Pons (tissue), 1 donor: ENCODE results near the gene SMIM23.

Experiments
- DNase-seq: peaks from one replicate; pipeline ENCODE4 v3.0.0-alpha.2; 2016; ENCODE audit warnings: low spot score

SMIM23 gene

GRCh38 chr5:171785517-171785916 is at the start of gene SMIM23:
Gene SMIM23, plus strand, starts transcription at chr5:171785817. Its CDS starts 55 bp downstream, at chr5:171785872.
- DNase-seq, result no peak

DNA sequence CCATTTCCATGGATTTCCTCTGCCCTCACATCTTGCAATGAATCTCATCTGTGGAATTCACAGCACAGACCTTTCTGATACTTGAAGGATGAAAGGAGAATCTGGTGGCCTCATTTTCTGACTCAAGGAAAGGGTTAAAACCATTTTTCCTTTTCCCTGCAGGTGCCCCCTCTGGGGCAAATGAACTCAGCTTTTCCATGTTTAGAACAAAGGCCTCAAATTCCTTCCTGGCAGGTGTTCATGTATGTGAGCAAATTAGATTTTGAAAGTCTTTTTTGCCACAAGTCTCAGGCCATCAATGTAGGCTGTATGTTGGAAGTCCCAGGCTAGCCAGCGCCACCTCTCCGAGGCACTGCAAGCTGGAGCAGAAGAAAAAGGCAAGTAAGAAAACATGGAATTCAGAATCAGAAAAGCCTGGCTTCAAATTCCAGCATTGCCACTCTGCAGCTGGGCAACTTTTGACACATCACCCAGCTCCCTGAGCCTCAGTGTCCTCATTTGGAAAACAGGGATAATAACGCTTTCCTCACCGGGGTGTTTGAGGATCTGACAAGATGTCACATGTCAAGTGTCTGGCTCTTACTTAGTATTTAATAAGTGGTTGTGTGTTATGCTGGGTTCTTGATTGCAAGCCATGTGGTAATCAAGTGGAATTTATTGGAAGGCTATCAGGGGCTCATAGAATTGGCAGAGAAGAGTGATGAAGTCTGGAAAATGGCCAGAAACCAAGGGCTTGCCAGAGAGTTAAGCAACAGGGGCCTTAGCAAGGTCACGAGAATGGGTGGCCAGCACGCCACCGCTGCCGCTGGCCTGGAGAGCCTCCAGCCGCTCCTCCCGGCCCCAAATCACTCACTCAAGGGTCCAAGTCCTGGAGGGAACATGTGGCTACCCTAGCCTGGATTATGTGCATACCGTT is 48.4 kb upstream of the SMIM23 start:
- DNase-seq, result no peak

- DNase-seq, result no peak
These were observed 47.1 kb upstream of the SMIM23 start for GRCh38 chr5:171738501-171738900.

DNA sequence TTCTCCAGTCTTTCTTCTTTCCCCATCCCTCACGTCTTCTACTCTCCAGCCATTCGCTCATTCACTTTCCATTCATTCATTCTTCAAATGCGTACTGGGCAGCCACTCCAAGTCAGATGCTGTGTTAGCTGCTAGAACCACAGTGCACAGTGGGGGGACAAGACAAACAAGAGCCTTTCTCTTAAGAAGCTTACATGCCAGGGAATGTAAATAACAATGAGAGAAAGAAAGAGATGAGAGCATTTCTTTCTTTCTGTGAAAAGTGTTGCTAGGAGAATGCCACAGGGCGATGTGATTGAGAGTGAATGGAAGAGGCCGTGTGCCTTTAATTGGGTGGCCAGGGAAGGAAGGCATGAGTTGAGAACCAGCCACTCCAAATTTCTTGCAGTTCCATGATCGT is 46.3 kb upstream of the SMIM23 start:
- no peak for DNase-seq

GRCh38 chr5:171743436-171744076 is 42.1 kb upstream of the SMIM23 start:
- no peak for DNase-seq

- DNase-seq, result no peak
These were observed 41.4 kb upstream of the SMIM23 start for GRCh38 chr5:171744264-171744663.

DNA sequence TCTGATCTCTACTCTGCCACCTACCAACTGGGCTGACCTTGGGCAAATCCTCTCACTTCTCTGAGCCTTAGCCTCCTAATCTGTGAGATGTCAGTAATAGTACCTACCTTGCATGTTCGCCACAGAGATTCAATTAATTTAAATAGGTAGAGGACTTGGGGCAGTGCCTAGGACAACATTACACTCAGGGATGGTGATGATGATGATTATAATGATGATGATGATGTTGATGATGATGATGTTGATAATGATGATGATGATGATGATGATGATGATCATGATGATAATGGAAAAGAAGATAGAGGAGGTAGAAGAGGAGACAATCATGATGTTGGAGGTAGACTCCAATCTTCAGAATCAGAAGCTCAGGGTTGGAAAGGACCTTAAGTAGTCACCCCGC is 40.7 kb upstream of the SMIM23 start:
- DNase-seq, result no peak

DNA sequence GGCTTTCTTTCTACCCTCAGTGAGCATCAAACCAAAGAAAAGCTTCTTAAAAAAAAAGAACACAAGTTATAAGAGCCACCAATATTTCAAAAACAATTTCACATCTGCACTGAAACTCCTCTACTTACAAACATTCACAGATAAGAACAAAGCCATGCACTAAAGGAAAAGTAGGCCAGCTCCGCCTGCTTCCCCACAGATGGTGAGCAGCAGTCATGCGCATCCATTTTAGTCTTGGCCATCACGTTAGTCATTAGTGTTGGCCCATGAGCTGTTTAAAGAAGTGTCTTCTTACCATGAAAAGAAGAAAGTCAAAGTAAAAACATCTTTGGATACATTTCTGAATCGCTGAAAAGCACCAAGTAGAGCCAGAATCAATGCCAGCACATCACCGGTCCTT is 40.0 kb upstream of the SMIM23 start:
- DNase-seq, result no peak

- no peak for DNase-seq
These were observed 38.4 kb upstream of the SMIM23 start for GRCh38 chr5:171747061-171747859.

GRCh38 chr5:171748720-171749119 is 36.9 kb upstream of the SMIM23 start:
- DNase-seq, result no peak

DNA sequence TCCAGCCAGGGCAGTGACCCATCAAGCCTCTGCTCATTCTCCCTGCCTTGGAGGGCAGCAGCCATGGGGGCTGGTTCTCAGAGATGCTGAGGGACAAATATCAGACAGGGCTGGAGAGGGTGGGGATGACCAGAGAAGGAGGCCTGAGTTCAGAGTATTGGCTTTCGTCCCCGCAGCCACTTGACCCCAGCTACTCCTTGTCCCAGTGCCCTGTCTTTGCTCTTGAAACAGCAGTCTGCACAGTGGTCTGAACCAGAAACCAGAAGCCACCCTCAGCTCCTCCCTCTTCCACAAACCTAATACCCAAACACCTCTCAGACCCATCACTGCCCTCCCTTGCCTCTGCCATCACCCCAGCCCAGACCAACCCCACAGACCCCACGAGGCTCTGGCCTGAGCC is 36.3 kb upstream of the SMIM23 start:
- DNase-seq, result no peak

DNA sequence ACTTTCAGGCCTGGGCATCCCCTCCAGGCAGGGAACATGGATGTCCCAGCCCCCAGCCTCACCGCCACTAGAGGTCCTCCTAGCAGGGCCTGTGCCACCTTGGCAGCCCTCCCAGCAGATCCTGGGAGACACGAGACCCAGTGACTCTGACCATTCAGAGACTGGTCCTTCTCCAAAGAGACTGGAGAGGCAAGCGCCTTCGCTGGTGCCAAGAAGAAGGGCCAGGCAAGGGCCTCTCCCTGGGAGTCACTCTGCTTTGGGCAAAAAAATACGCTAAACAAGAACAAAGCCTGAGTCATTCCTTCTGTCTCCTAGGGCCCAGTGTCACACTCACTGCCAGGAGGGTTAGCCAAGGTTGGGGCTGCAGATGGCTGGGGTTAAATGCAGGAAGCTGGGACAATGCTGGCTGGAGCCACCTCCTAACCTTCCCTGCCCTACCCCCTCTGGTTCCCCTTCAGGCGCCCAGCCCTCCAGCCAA is 35.3 kb upstream of the SMIM23 start:
- DNase-seq, result peak; percentile 9

DNA sequence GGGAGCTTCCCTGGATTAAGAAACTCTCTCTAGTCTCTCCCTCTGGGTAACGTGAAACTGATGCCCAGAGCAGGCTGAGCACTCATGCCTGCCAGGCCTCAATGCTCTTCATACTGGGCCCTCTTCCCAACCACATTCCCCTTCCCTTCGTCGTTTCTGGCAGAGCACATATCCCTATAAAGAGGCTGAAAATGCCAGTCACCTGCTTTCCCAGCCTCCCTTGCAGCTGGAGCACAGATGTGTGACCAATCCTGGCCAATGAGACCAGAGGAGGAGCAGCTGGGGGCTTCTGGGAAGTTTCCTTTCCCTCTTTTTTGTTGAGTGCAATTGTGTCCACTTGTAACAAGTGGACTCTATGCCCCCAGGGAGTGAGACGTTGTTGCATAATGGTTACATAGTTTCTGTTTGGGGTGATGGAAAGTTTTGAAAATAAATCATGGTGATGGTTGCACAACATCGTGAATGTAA is 30.2 kb upstream of the SMIM23 start:
- no peak for DNase-seq

- DNase-seq, result no peak
These were observed 27.6 kb upstream of the SMIM23 start for GRCh38 chr5:171757853-171758535.

DNA sequence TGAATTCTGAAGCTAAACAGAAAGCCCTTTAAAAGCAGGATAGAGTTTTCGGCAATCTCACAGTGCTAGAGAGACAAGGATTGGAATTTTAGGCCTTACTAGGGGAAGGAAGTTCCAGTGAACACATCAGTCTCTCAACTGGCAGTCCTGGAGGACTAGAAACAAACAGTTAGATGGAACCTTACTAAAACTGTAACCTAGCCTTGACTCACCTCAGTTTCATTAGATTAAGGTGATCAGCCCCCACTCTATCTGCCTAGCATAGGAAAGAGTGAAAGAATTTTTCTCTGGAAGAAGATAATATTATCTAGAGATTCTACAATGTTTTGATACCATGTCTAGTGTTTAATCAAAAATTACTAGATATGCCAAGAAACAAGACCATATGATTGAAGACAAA is 25.8 kb upstream of the SMIM23 start:
- DNase-seq, result no peak

DNA sequence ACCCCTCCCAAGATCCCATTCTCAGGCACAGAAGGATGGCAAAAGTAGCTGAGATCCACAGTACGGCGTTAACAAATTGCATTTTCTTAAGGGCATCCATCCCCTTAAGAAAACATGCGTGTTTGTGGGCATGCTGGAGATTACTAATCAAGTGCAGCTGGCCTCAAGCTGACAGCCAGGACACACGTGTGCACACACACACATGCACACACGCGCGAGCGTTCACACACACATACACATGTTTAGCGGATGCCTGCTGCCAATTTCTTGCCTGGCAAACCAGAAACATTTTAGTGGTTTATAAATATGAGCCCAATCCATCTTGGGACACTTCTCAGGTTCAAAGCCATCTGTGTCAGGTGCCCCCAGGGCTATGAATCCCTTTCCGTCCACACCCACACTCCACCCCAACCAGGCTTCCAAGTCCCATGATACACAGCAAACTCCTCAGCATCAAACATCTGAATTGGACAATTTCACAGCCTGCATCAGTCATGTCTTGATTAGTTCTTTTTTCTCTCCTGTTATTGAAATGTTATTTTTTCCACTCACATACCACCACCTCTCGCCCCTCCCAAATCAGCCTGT is 23.5 kb upstream of the SMIM23 start:
- DNase-seq, result no peak

DNA sequence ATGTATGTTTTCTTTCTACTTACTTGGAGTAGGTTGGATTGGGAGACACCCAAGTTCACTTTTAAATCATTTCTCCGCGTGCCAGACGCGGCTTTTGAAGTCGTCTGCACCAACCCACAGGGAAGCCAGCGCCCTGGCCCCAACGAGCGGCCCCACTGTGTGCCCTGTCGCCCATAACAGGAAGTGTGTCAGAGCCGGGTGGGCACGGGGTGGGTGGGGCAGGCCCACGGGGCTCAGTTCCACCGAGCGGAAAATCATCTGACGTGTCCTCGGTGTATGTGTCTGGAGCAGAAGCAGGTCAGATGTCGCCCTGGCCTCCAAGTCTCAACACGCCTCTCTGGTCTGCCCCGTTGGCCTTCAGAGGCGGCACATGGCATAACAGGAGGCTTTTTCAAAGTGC is 22.7 kb upstream of the SMIM23 start:
- DNase-seq, result no peak

- no peak for DNase-seq
These were observed 21.4 kb upstream of the SMIM23 start for GRCh38 chr5:171764265-171764664.

DNA sequence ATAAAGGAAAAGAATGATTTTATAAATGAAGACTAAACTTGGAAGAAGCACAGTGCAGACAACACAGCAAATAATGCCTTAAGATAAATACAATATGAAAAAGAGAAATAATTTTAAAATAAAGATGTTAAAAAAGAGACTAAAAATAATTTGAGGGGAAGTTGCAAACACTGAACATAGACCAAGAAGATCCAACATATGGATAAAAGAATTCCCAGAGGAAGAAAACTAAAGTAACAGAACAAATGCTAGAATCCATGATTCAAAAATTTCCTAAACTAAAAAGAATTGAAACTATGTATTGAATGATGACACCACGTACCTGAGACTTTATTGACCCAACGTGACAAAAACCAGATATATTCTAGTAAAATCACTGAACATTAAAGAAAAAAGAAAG is 18.7 kb upstream of the SMIM23 start:
- DNase-seq, result no peak

DNA sequence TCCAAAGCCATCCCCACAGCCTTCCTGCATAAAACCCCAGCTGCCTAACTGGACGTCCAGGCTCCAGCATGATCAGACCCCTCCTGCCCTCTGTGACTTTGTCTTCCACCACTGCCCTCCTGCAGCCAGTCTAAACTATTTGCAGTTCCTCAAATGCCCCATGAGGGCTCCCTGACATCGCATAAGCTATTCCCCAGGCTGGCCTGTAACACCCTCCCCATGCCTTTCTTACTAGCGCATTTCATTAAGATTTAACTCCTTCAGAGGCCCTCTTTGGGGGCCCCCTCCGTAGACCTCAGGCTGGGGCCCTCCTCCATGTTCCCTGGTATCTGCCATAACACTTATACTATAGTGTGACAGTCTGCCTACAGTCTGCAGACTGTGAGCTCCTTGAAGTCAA is 15.5 kb upstream of the SMIM23 start:
- DNase-seq, result no peak

GRCh38 chr5:171771856-171772255 is 13.8 kb upstream of the SMIM23 start:
- no peak for DNase-seq
